ENCODE measurements around the gene PLEKHN1. TPM values are rescaled to one million over a fixed set of nuclear protein-coding genes. Genes with fewer than 3 reads are reported as not detected.

PLEKHN1 gene
- total RNA-seq, 1 experiment from 2014 or later = 7.9 TPM

- Mint-ChIP-seq H3K4me3 (ENCODE audit: unreplicated experiment) (no peak overlapping the region), H3K27ac (ENCODE audit: low read depth, unreplicated experiment) (no peak overlapping the region), H3K9me3 (ENCODE audit: unreplicated experiment) (no peaks in the 10 kb centered on the region), H3K4me1 (ENCODE audit: insufficient read depth, unreplicated experiment) (peaks cover 8% of the 10 kb centered on the region), H3K36me3 (ENCODE audit: insufficient read depth, unreplicated experiment) (peaks cover 40% of the 10 kb centered on the region), H3K27me3 (ENCODE audit: insufficient read depth, unreplicated experiment) (no peaks in the 10 kb centered on the region)
- intact Hi-C loops (cut with micrococcal nuclease) = no loop called here
- POLR2A ChIA-PET = no interaction called here
- BruUV-seq (replicated peaks) = no TSS peak
- CTCF ChIA-PET = no interaction called here
- TF ChIP-seq CTCF (IDR thresholded peaks at IDR 0.05; ENCODE audit: unreplicated experiment) = no peak
- no peak for DNase-seq (ENCODE audit: unreplicated experiment)
Observed at GRCh38 chr1:956636-957035, 9.6 kb upstream of the PLEKHN1 start.

GRCh38 chr1:958823-959730 is 7.2 kb upstream of the PLEKHN1 start, which contains the start of gene NOC2L:
Gene NOC2L, minus strand, starts transcription at chr1:959256. Its CDS starts 16 bp downstream, at chr1:959240.
- Mint-ChIP-seq H3K36me3 (ENCODE audit: insufficient read depth, unreplicated experiment) (peaks cover 29% of the 10 kb centered on the region), H3K9me3 (ENCODE audit: unreplicated experiment) (no peaks in the 10 kb centered on the region)
- intact Hi-C loops (cut with micrococcal nuclease) = no loop called here

GRCh38 chr1:959731-960362 is 6.4 kb upstream of the PLEKHN1 start:
- no peak for DNase-seq (ENCODE audit: unreplicated experiment)
- BruUV-seq (replicated peaks) = no TSS peak
- H3K4me3 Mint-ChIP-seq (ENCODE audit: unreplicated experiment) = peak overlapping the region; percentile 65
- peaks cover 22% of the 10 kb centered on the region for H3K36me3 Mint-ChIP-seq (ENCODE audit: insufficient read depth, unreplicated experiment)
- no peaks in the 10 kb centered on the region for H3K9me3 Mint-ChIP-seq (ENCODE audit: unreplicated experiment)
- H3K27ac Mint-ChIP-seq (ENCODE audit: low read depth, unreplicated experiment) = no peak overlapping the region
- H3K27me3 Mint-ChIP-seq (ENCODE audit: insufficient read depth, unreplicated experiment) = no peaks in the 10 kb centered on the region
- CTCF ChIA-PET = no interaction called here
- peaks cover 8% of the 10 kb centered on the region for H3K4me1 Mint-ChIP-seq (ENCODE audit: insufficient read depth, unreplicated experiment)
- intact Hi-C loops (cut with micrococcal nuclease) = no loop called here
- no peak for TF ChIP-seq CTCF (IDR thresholded peaks at IDR 0.05; ENCODE audit: unreplicated experiment)
- POLR2A ChIA-PET = interaction anchor here (0.7 to 1.4 kb wide), 4 partner anchors 16 to 49 kb away, joined by 3 to 7 read pairs (median 3); no protein-coding TSS in a partner anchor

More at GRCh38 chr1:958823-959730, 7.2 kb upstream of the PLEKHN1 start, which contains the start of gene NOC2L:
- peak; percentile 87 for DNase-seq (ENCODE audit: unreplicated experiment)
- ChIA-PET POLR2A (interaction anchor here (0.6 to 1.4 kb wide), 15 partner anchors 9 to 1204 kb away, joined by 3 to 7 read pairs (median 3); partner anchors contain the start of gene ISG15), CTCF (interaction anchor here (0.7 to 0.9 kb wide), 2 partner anchors 54 to 99 kb away, joined by 3 read pairs; partner anchors contain the start of gene ISG15)
- BruUV-seq (replicated peaks) = TSS peak; percentile 84
- no peak for TF ChIP-seq CTCF (IDR thresholded peaks at IDR 0.05; ENCODE audit: unreplicated experiment)
- Mint-ChIP-seq H3K27me3 (ENCODE audit: insufficient read depth, unreplicated experiment) (no peaks in the 10 kb centered on the region), H3K27ac (ENCODE audit: low read depth, unreplicated experiment) (peak within 1 kb of the TSS; percentile 18), H3K4me1 (ENCODE audit: insufficient read depth, unreplicated experiment) (peaks cover 8% of the 10 kb centered on the region), H3K4me3 (ENCODE audit: unreplicated experiment) (peak within 1 kb of the TSS; percentile 78)
